Activated CD4-positive, alpha-beta T cell treated with anti-CD3 and anti-CD28 coated beads for 4 hours (primary cell): Measurements from ENCODE around the gene OSTM1.
"Not testable (repeated sequence)": the region's sequence is repeated elsewhere in the genome, so short reads cannot be mapped to it uniquely, and the experiment has no call there.

Source experiments
- DNase-seq, 2 donors: peaks; one replicate each; pipeline ENCODE4 v3.0.0-alpha.2; 2020

The OSTM1 gene

DNA sequence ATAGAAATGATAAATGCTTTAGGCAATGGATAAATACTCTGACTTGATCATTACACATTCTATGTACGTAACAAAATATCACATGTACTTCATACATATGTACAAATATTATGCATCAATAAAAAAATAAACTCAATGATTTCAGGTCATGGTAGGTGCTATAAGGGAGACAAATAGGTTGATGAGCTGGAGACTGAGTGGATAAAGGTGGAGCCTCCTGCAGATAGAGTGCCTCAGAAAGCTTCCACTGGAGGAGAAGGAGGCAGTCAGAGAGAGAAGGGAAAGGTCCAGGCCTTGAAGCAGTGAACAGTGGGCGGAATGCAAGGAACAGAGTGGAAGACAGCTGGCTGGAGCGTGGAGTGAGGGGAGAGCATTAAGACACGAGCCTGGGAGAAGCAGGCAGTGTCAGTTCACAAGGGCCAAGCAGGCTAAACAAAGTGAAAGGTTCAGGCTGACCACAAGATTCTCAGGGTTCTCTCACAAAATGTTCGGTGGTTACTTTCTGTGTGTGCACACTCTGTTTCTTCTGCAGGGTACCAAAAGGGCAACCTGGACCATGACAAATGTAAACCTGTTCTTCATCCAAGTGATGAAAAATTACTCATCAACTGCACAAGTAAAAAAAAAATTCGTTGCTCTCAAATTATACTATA is 60.6 kb downstream of the OSTM1 start:
- DNase-seq: no peak

DNA sequence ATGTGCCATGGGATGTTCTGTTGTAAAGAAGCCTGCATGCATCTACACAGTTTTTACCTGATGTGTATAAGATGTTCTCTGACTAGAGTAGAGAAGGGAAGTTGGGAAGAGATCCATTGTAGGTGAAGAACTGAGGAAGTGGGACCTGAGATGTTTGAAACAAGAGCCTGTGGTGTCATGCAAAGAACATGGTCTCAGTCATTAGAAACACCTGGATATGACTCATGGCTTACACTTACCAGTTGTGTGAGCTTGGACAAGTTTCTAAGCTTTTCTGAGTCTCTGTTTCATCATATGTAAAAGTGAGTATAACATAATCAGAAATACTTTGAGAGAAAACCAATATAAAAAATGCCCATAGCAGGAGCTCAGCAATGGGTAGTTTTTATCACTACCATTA is 64.6 kb downstream of the OSTM1 start:
- DNase-seq: no peak

DNA sequence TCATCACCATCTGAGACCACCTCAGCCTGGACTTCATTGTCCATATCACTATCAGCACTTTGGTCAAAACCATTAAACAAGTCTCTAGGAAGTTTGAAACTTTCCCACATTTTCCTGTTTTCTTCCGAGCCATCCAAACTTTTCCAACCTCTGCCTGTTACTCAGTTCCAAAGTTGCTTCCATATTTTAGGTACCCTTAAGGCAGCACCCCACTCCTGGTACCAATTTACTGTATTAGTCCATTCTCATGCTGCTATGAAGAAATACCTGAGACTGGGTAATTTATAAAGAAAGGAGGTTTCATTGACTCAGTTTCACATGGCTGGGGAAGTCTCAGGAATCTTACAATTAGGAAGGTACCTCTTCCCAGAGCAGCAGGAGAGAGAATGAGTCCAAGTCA is 65.3 kb downstream of the OSTM1 start:
- DNase-seq: not testable (repeated sequence)

DNA sequence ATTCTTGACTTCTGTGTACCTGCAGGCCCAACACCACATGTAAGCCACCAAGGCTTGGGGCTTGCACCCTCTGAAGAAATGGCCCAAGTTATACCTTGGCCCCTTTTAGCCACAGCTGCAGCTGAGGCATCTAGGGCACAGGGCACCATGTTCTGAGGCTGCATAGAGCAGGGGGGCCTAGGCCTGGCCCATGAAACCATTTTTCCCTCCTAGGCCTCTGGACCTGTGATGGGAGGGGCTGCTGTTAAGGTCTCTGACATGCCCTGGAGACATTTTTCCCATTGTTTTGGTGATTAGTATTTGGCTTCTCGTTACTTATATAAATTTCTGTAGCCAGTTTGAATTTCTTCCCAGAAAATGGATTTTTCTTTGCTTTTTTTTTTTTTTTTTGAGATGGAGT is 66.2 kb downstream of the OSTM1 start:
- no peak for DNase-seq

DNA sequence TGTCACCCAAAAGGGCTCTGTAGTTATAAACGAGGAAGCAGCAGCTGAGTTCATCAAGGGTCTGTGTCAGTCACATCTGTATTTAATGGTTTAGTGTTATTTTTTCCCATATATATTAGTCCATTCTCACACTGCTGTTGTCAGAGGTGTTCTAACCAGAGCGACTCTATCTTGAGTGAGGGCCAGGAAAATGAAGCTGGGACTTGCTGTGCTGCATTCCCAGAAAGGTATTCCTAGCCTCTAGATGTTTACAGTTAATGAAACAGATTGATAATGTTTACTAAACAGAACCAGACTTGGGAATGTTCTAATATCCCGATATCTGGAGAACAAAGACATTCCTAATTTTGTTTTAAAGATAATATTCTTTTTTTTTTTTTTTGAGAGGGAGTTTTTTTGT is 68.6 kb downstream of the OSTM1 start:
- no peak for DNase-seq

DNA sequence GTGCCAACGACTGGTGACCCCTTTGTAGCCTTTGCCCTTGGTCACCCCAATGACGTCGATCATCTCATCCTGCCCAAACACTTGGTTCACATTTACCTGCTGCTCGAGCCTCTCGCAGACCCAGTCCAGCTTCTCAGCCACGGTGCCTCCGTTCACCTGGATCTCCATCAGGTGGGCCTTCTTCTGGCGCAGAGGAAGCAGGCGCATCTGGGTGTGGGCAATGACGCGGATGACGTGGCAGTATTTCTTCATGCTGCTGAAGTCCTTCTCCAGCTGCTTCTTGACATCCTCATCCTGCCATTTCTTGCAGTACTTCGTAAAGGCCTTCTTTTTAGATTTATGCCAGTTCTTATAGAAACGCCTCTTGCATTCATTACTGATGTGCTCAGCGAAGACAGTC is 69.7 kb downstream of the OSTM1 start:
- DNase-seq: no peak

DNA sequence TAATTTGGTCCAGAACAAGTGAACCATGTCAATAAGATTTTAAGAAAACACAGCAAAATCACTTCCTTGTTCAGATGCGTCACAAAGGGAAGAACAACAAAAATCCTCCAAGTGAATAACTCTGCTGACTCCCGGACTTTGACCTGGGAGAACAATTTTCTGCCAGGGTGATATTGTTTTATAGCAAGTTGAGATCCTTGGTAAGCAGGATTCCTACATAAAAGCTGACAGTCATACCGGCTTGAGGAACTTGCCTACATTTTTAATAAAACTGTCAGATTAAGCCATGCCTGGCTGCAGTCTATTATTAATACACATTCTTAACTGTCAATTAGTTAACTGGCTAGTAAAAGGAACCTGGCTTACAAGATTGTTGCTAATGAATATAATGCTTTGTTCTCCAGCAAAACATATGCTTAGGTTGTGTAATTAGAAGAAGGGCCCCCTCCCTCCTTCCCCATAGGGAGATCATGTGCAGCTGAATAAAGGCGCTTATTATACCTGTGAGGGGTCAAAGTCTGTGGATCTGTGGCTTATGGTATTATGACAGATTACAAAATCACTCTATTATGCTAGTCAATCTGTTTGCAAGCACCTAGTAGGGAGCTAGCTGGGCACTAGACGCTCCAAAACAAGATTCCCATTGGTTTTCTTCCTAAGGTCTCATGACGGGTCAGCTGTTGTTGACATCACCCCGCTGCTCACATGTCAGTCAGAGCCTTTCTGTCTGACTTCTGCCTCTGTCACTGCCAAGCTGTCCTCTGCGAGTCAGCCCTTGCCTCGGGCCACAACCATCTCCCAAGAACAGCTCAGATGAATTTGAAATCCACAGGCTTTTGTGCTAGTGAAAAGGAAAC is 71.9 kb downstream of the OSTM1 start:
- DNase-seq: no peak

DNA sequence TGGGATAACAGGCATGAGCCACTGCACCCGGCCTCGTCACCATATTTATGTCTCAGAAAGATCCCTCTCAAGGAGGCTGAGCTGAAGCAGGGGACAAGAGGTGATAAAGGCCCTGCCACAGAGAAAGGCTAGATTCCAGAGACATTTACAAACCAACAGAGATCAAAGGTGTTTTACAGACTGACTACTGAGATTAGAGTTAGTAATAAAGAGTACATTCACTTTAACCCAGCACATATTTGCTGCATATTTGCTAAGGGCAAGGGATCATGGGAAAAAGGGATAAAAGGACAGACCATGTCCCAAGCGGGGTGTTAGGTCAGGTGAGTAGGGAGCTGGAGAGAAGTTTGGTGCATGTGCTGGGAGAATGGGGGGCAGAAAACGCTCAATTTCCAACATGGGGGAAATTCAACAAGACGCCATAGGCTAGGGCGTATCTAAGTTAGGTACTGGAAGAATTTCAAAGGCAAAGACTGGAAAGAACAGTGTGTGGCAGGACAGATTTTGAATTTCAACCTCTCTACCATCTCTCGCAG is 72.8 kb downstream of the OSTM1 start:
- no peak for DNase-seq

DNA sequence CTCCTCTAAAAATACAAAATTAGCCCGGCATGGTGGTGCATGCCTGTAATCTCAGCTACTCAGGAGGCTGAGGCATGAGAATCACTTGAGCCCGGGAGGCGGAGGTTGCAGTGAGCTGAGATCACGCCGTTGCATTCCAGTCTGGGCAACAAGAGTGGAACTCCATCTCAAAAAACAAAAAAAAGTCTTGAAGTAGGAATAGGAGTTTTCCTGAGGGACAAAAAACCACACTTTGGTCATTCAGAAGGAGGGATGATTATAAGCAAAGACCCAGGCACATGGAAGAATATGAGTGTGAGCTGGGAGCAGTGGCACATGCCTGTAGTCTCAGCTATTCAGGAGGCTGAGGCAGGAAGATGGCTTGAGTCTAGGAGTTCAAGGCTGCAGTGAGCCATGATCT is 74.3 kb downstream of the OSTM1 start:
- DNase-seq: not testable (repeated sequence)

DNA sequence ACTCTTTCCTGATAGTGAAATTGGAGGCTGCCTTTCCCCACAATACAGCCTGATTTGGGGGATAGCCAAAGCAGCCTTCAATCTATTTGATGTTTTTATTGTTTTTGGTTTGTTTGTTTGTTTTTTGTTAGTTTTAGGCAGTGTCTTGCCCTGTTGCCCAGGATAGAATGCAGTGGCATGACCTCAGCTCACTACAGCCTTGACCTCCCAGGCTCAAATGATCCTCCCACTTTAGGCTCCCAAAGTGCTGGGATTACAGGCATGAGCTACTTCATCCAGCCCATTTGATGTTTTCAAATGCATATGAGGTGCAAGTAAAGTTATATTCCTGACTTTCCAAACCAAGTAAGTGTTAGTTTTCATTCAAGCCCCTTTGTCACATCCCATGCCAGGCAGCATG is 75.2 kb downstream of the OSTM1 start:
- no peak for DNase-seq

DNA sequence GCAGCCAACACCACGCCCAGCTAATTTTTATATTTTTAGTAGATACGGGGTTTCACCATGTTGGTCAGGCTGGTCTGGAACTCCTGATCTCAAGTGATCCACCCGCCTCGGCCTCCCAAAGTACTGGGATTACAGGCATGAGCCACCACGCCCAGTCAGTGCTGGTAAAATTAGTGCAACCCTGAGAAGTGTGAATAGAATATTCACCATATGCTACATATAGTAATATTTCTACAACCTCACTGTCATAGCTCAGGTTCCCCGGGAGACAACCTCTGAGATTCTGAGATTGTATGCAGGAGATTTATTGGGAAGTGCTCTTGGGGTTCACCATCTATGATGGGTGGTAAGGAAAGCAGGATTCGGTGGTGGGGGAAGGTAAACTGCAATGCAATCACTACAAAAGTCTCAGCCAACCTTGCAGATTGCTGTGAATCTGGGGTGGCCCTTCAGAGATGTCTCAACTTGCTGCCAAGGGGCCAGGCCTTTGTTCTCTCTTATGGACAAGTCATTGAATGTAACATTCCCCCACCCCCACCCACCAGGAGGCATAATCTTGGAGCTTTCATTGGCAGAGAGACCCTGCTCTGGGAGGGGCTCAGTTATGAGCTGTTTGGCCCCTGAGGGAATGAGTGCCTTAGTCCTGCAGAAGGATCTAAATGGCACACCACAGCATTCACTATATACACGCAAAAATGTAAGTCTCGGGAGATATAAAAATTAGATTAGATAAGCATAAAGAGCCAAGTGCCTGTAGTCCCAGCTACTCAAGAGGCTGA is 82.6 kb downstream of the OSTM1 start:
- no peak for DNase-seq
